OCI-LY7 (cell line): ENCODE measurements around the gene KBTBD12. TPM values are rescaled to one million over a fixed set of nuclear protein-coding genes. Genes with fewer than 3 reads are reported as not detected.

Source experiments
- BruUV-seq: library from RNA; stranded (reverse); fragments of 400-500 nt; replicated peaks from 2 replicates; lab custom pipeline; 2021; lab: Mats Ljungman, UMichigan
- CTCF ChIA-PET: fragments of 300-600 bp; sonication (Branson Sonifier 250); formaldehyde crosslinking; loops from one replicate; lab custom pipeline; 2022; ENCODE audit warnings: antibody characterized with exemption; ENCODE audit not compliant: unreplicated experiment; lab: Charles Lee
- POLR2A ChIA-PET: fragments of 300-600 bp; sonication (Branson Sonifier 250); formaldehyde crosslinking; loops from one replicate; lab custom pipeline; 2022; ENCODE audit warnings: antibody characterized with exemption; lab: Charles Lee
- DNase-seq: peaks from one replicate; pipeline ENCODE4 v3.0.0-alpha.2; 2015; ENCODE audit warnings: low spot score
- H2AFZ ChIP-seq: fragments of 200-600 bp; sonication (generic), shearing (Covaris generic); 2 replicates; pipeline ENCODE4 v1.6.1; 2014; ENCODE audit warnings: mild to moderate bottlenecking, antibody characterized with exemption, low read length, moderate library complexity
- H3K27ac ChIP-seq: fragments of 200-600 bp; sonication (generic); 2 replicates; pipeline ENCODE4 v1.5.1; 2014; ENCODE audit warnings: mixed run types, low read depth, mild to moderate bottlenecking, moderate library complexity, low read length, inconsistent platforms; ENCODE audit not compliant: poor library complexity, severe bottlenecking
- H3K36me3 ChIP-seq: fragments of 200-600 bp; sonication (generic); 2 replicates; pipeline ENCODE4 v1.6.1; 2014; ENCODE audit warnings: mild to moderate bottlenecking, antibody characterized with exemption, low read length, moderate library complexity, mixed read lengths; ENCODE audit not compliant: insufficient read depth
- H3K4me1 ChIP-seq: fragments of 200-600 bp; sonication (generic); 2 replicates; pipeline ENCODE4 v1.5.1; 2014; ENCODE audit warnings: mild to moderate bottlenecking, low read length; ENCODE audit not compliant: insufficient read depth, poor library complexity, severe bottlenecking
- H3K4me2 ChIP-seq: fragments of 200-600 bp; sonication (generic); 2 replicates; pipeline ENCODE4 v1.6.1; 2014; ENCODE audit warnings: mild to moderate bottlenecking, low read length
- H3K4me3 ChIP-seq: fragments of 200-600 bp; sonication (generic); 2 replicates; pipeline ENCODE4 v1.5.1; 2014; ENCODE audit warnings: mild to moderate bottlenecking, low read depth, low read length; ENCODE audit not compliant: poor library complexity, severe bottlenecking
- H3K79me2 ChIP-seq: fragments of 200-600 bp; sonication (generic); 2 replicates; pipeline ENCODE4 v1.6.1; 2016; ENCODE audit warnings: low read depth, mild to moderate bottlenecking, low read length, moderate library complexity, mixed read lengths; ENCODE audit not compliant: insufficient read depth
- H3K9me2 ChIP-seq: fragments of 200-600 bp; sonication (generic); 2 replicates; pipeline ENCODE4 v1.6.1; 2016; ENCODE audit warnings: mild to moderate bottlenecking, low read length, mixed read lengths; ENCODE audit not compliant: insufficient read depth
- H3K9me3 ChIP-seq: fragments of 200-600 bp; sonication (generic); 2 replicates; pipeline ENCODE4 v1.6.1; 2014; ENCODE audit warnings: mild to moderate bottlenecking, mixed run types, low read length, mixed read lengths
- H4K20me1 ChIP-seq: fragments of 200-600 bp; sonication (generic); 2 replicates; pipeline ENCODE4 v1.6.1; 2014; ENCODE audit warnings: mild to moderate bottlenecking, antibody characterized with exemption, low read length, moderate library complexity, mixed read lengths; ENCODE audit not compliant: insufficient read depth
- CTCF ChIP-seq: fragments of 200-600 bp; sonication (generic); conservative IDR thresholded peaks from 2 replicates; pipeline ENCODE4 v1.5.1; 2014; ENCODE audit warnings: mild to moderate bottlenecking, antibody characterized with exemption, low read length, moderate library complexity, mixed read lengths
- EZH2phosphoT487 ChIP-seq: fragments of 200-600 bp; sonication (generic); IDR thresholded peaks from 2 replicates; pipeline ENCODE4 v1.6.1; 2018; ENCODE audit warnings: low read depth, borderline replicate concordance, mild to moderate bottlenecking, mixed run types, antibody characterized with exemption, low read length, moderate library complexity, mixed read lengths
- intact Hi-C: fragments of 100-400 bp; cut with micrococcal nuclease; formaldehyde crosslinking; loops from one replicate; pipeline ENCODE4 v1.10.0; 2022; ENCODE audit not compliant: unreplicated experiment
- total RNA-seq, 2 experiments: library from RNA; depleted of rRNA in 1 of 2; stranded (reverse); fragments of >200 nt in 1 of 2; shearing (Covaris generic) in 1 of 2; gene quantifications; 2 replicates each; pipeline ENCODE4 v1.2.3, GENCODE V29; 2014 to 2022

The KBTBD12 gene
- total RNA-seq, 2 experiments from 2014 or later, result not detected

GRCh38 chr3:127962937-127963336, 47.9 kb downstream of the KBTBD12 start:
- H3K4me2 ChIP-seq, result no peak overlapping the region
- intact Hi-C loops, result no loop called here

GRCh38 chr3:127964053-127964452, 49.0 kb downstream of the KBTBD12 start:
- no peak for DNase-seq
- TF ChIP-seq EZH2phosphoT487 (no peak), CTCF (no peak)
- Histone ChIP-seq H3K27ac (no peak overlapping the region), H3K4me1 (no peaks in the 10 kb centered on the region), H3K9me2 (no peaks in the 10 kb centered on the region), H3K4me3 (no peak overlapping the region), H4K20me1 (no peaks in the 10 kb centered on the region), H3K36me3 (no peaks in the 10 kb centered on the region), H3K9me3 (no peaks in the 10 kb centered on the region), H2AFZ (no peak overlapping the region), H3K4me2 (no peak overlapping the region), H3K79me2 (no peaks in the 10 kb centered on the region)
- ChIA-PET CTCF (no interaction called here), POLR2A (no interaction called here)
- intact Hi-C loops, result no loop called here
- no TSS peak for BruUV-seq

More at GRCh38 chr3:127962937-127963336, 47.9 kb downstream of the KBTBD12 start:
- H4K20me1 ChIP-seq, result no peaks in the 10 kb centered on the region
- BruUV-seq, result no TSS peak
- DNase-seq, result peak; percentile 2
- CTCF ChIA-PET, result no interaction called here
- H3K79me2 ChIP-seq, result no peaks in the 10 kb centered on the region
- no peaks in the 10 kb centered on the region for H3K9me3 ChIP-seq
- no peak for TF ChIP-seq CTCF
- TF ChIP-seq EZH2phosphoT487, result no peak
- POLR2A ChIA-PET, result no interaction called here
- H3K27ac ChIP-seq, result no peak overlapping the region
- no peak overlapping the region for H2AFZ ChIP-seq
- H3K36me3 ChIP-seq, result no peaks in the 10 kb centered on the region
- no peak overlapping the region for H3K4me3 ChIP-seq
- no peaks in the 10 kb centered on the region for H3K4me1 ChIP-seq
- H3K9me2 ChIP-seq, result no peaks in the 10 kb centered on the region

GRCh38 chr3:127964816-127965215, 49.8 kb downstream of the KBTBD12 start:
- TF ChIP-seq CTCF (no peak), EZH2phosphoT487 (no peak)
- Histone ChIP-seq H3K9me3 (no peaks in the 10 kb centered on the region), H3K79me2 (no peaks in the 10 kb centered on the region), H3K4me1 (no peaks in the 10 kb centered on the region), H3K4me2 (no peak overlapping the region), H3K36me3 (no peaks in the 10 kb centered on the region), H2AFZ (no peak overlapping the region), H3K9me2 (no peaks in the 10 kb centered on the region), H3K27ac (no peak overlapping the region), H4K20me1 (no peaks in the 10 kb centered on the region), H3K4me3 (no peak overlapping the region)
- DNase-seq, result no peak
- CTCF ChIA-PET, result no interaction called here
- BruUV-seq, result no TSS peak
- POLR2A ChIA-PET, result no interaction called here
- intact Hi-C loops, result no loop called here
